Neural cell (in vitro differentiated cells): ENCODE measurements around the gene SLC25A11. TPM values are rescaled to one million over a fixed set of nuclear protein-coding genes. Genes with fewer than 3 reads are reported as not detected.

Experiments
- H2AFZ ChIP-seq: fragments of 200-600, 300-800 bp; sonication (generic), shearing (Covaris generic); 2 replicates; pipeline ENCODE4 v1.6.0; 2014; ENCODE audit warnings: low read depth, mild to moderate bottlenecking, antibody characterized with exemption, low read length, moderate library complexity
- H3F3A ChIP-seq: fragments of 200-600 bp; shearing (Covaris generic); 2 replicates; pipeline ENCODE4 v1.6.1; 2016; ENCODE audit warnings: mild to moderate bottlenecking, moderate library complexity, mixed read lengths, antibody characterized with exemption, low read length; ENCODE audit not compliant: insufficient read depth, poor library complexity, severe bottlenecking
- H3K27ac ChIP-seq: fragments of 200-600, 300-800 bp; sonication (generic), shearing (Covaris generic); 2 replicates; pipeline ENCODE4 v1.5.1; 2014; ENCODE audit warnings: mild to moderate bottlenecking, low read length, moderate library complexity
- H3K27me3 ChIP-seq: fragments of 300-800, 200-600 bp; sonication (generic), shearing (Covaris generic); 2 replicates; pipeline ENCODE4 v1.6.0; 2014; ENCODE audit warnings: mild to moderate bottlenecking, low read depth, low read length, moderate library complexity; ENCODE audit not compliant: insufficient read depth
- H3K36me3 ChIP-seq: fragments of 300-800, 200-600 bp; sonication (generic), shearing (Covaris generic); 2 replicates; pipeline ENCODE4 v1.5.1; 2014; ENCODE audit warnings: mild to moderate bottlenecking, antibody characterized with exemption, low read length, moderate library complexity; ENCODE audit not compliant: insufficient read depth
- H3K4me2 ChIP-seq: fragments of 300-800, 200-600 bp; sonication (generic), shearing (Covaris generic); 2 replicates; pipeline ENCODE4 v1.6.0; 2014; ENCODE audit warnings: mild to moderate bottlenecking, low read length
- H3K4me3 ChIP-seq: fragments of 300-800, 200-600 bp; sonication (generic), shearing (Covaris generic); 2 replicates; pipeline ENCODE4 v1.5.1; 2014; ENCODE audit warnings: mild to moderate bottlenecking, low read length, moderate library complexity
- H3K79me2 ChIP-seq: fragments of 200-600 bp; shearing (Covaris generic); replicated peaks from 2 replicates; pipeline ENCODE4 v1.6.0; 2014; ENCODE audit warnings: mild to moderate bottlenecking, low read length, moderate library complexity; ENCODE audit not compliant: insufficient read depth
- H3K9ac ChIP-seq: fragments of 300-800, 200-600 bp; sonication (generic), shearing (Covaris generic); 2 replicates; pipeline ENCODE4 v1.6.1; 2016; ENCODE audit warnings: mild to moderate bottlenecking, low read length, mixed read lengths
- H3K9me2 ChIP-seq: fragments of 200-600 bp; shearing (Covaris generic); 2 replicates; pipeline ENCODE4 v1.6.1; 2016; ENCODE audit warnings: mild to moderate bottlenecking, low read length, mixed read lengths; ENCODE audit not compliant: insufficient read depth
- H3K9me3 ChIP-seq: fragments of 200-600, 300-800 bp; sonication (generic), shearing (Covaris generic); 2 replicates; pipeline ENCODE4 v1.6.1; 2016; ENCODE audit warnings: mild to moderate bottlenecking, mixed run types, low read length, moderate library complexity, mixed read lengths
- H4K20me1 ChIP-seq: fragments of 200-600 bp; shearing (Covaris generic); 2 replicates; pipeline ENCODE4 v1.6.1; 2016; ENCODE audit warnings: mild to moderate bottlenecking, mixed run types; ENCODE audit not compliant: insufficient read depth
- CTCF ChIP-seq: fragments of 450-650 bp; IDR thresholded peaks from 2 replicates; pipeline ENCODE4 v1.5.1; 2014; ENCODE audit warnings: antibody characterized with exemption, mild to moderate bottlenecking, moderate library complexity; ENCODE audit not compliant: poor library complexity, severe bottlenecking
- EP300 ChIP-seq: fragments of 450-650 bp; conservative IDR thresholded peaks from 2 replicates; pipeline ENCODE4 v1.6.1; 2014; ENCODE audit warnings: antibody characterized with exemption, mild to moderate bottlenecking, moderate library complexity; ENCODE audit not compliant: poor library complexity, severe bottlenecking
- EZH2 ChIP-seq: fragments of 200-600, 300-800 bp; shearing (Covaris generic), sonication (generic); IDR thresholded peaks from 2 replicates; pipeline ENCODE4 v1.6.1; 2014; ENCODE audit warnings: antibody characterized with exemption, low read length, borderline replicate concordance, mild to moderate bottlenecking; ENCODE audit not compliant: insufficient read depth, poor library complexity, severe bottlenecking
- MXI1 ChIP-seq: fragments of 450-650 bp; conservative IDR thresholded peaks from 2 replicates; pipeline ENCODE4 v1.6.1; 2014; ENCODE audit warnings: antibody characterized with exemption, mild to moderate bottlenecking; ENCODE audit not compliant: poor library complexity, severe bottlenecking
- POLR2AphosphoS5 ChIP-seq: IDR thresholded peaks from 2 replicates; pipeline ENCODE4 v1.6.1; 2012
- RAD21 ChIP-seq: fragments of 450-650 bp; conservative IDR thresholded peaks from 2 replicates; pipeline ENCODE4 v1.6.1; 2014; ENCODE audit warnings: antibody characterized with exemption, mild to moderate bottlenecking, moderate library complexity
- REST ChIP-seq: IDR thresholded peaks from 2 replicates; pipeline ENCODE4 v1.6.1; 2012; ENCODE audit warnings: borderline replicate concordance
- SMC3 ChIP-seq: fragments of 450-650 bp; conservative IDR thresholded peaks from 2 replicates; pipeline ENCODE4 v1.6.1; 2014; ENCODE audit warnings: antibody characterized with exemption, mild to moderate bottlenecking, moderate library complexity; ENCODE audit not compliant: poor library complexity
- TAF1 ChIP-seq: IDR thresholded peaks from 2 replicates; pipeline ENCODE4 v1.6.1; 2012; ENCODE audit warnings: low read depth
- polyA plus RNA-seq: library from polyadenylated mRNA; depleted of rRNA; stranded (reverse); fragments of >200 nt; gene quantifications from 2 replicates; pipeline ENCODE4 v1.2.3, GENCODE V29; 2014

The SLC25A11 gene
- polyA plus RNA-seq, 1 donor from 2014 or later = 172 TPM

- Histone ChIP-seq H3K9ac (no peak overlapping the region), H3K9me3 (no peaks in the 10 kb centered on the region), H3K27me3 (no peaks in the 10 kb centered on the region), H3K36me3 (no peaks in the 10 kb centered on the region), H3K4me2 (no peak overlapping the region), H3K79me2 (peaks cover 17% of the 10 kb centered on the region), H3F3A (no peaks in the 10 kb centered on the region), H3K9me2 (no peaks in the 10 kb centered on the region), H2AFZ (no peak overlapping the region), H4K20me1 (no peaks in the 10 kb centered on the region), H3K4me3 (no peak overlapping the region), H3K27ac (no peak overlapping the region)
- TF ChIP-seq EZH2 (no peak), REST (no peak), EP300 (no peak), POLR2AphosphoS5 (no peak), RAD21 (no peak), TAF1 (no peak), CTCF (no peak), MXI1 (no peak), SMC3 (no peak)
Measured at GRCh38 chr17:4944163-4944553, 4.3 kb upstream of the SLC25A11 start.

- H3K9ac ChIP-seq = no peak overlapping the region
- H3K27ac ChIP-seq = no peak overlapping the region
Measured at GRCh38 chr17:4942760-4943508, 3.1 kb upstream of the SLC25A11 start.

More at GRCh38 chr17:4942760-4943508, 3.1 kb upstream of the SLC25A11 start:
- Histone ChIP-seq H3K27me3 (no peaks in the 10 kb centered on the region), H4K20me1 (no peaks in the 10 kb centered on the region), H3K9me3 (no peaks in the 10 kb centered on the region), H3K4me2 (no peak overlapping the region), H3K36me3 (no peaks in the 10 kb centered on the region), H3F3A (no peaks in the 10 kb centered on the region), H3K4me3 (no peak overlapping the region), H3K9me2 (no peaks in the 10 kb centered on the region), H2AFZ (no peak overlapping the region), H3K79me2 (peaks cover 25% of the 10 kb centered on the region)
- no peak for TF ChIP-seq CTCF
- no peak for TF ChIP-seq SMC3
- no peak for TF ChIP-seq RAD21
